ENCODE measurements around the gene LRG1. TPM values are rescaled to one million over a fixed set of nuclear protein-coding genes. Genes with fewer than 3 reads are reported as not detected.

The LRG1 gene
- total and polyA plus RNA-seq, 9 of the 15 experiments (the other 6 are each of a cell fraction or from before 2014, with no cell fraction given), result 1.5 to 11.9 (median 8.7) TPM

GRCh38 chr19:4583961-4584669 lies 44.3 kb upstream of the LRG1 start (continued):
- TF ChIP-seq CLOCK (CRISPR knock-in tag; IDR thresholded peaks at IDR 0.05; ENCODE audit: borderline replicate concordance), result no peak
- no peak for TF ChIP-seq EP400 (IDR thresholded peaks at IDR 0.05)
- no peak for TF ChIP-seq BRD9 (IDR thresholded peaks at IDR 0.05; ENCODE audit: low read depth, partially characterized antibody)
- no peak for TF ChIP-seq IRF1 (CRISPR knock-in tag; IDR thresholded peaks at IDR 0.05; ENCODE audit: borderline replicate concordance)
- TF ChIP-seq CBX1 (IDR thresholded peaks at IDR 0.05; ENCODE audit: low read depth), result peak; percentile 83
- no peak for TF ChIP-seq ZNF398 (CRISPR knock-in tag; IDR thresholded peaks at IDR 0.05)
- no peak for TF ChIP-seq BACH1 (tag; IDR thresholded peaks at IDR 0.05)
- TF ChIP-seq ID3 (CRISPR knock-in tag; IDR thresholded peaks at IDR 0.05), result no peak
- TF ChIP-seq ID3 (tag; IDR thresholded peaks at IDR 0.05), result no peak
- TF ChIP-seq MLLT1 (IDR thresholded peaks at IDR 0.05), result no peak
- no peak for TF ChIP-seq SMAD4 (CRISPR knock-in tag; conservative IDR thresholded peaks at IDR 0.05)
- no peak for TF ChIP-seq ZNF785 (CRISPR knock-in tag; IDR thresholded peaks at IDR 0.05)
- TF ChIP-seq SRSF9 (IDR thresholded peaks at IDR 0.05; ENCODE audit: borderline replicate concordance, low read depth, low read length), result no peak
- TF ChIP-seq SIN3B (IDR thresholded peaks at IDR 0.05; ENCODE audit: low read depth), result peak; percentile 16; the same call in 1 of the 2 replicates
- TF ChIP-seq ZMIZ1 (IDR thresholded peaks at IDR 0.05; ENCODE audit: low read depth in 2 of 2, low read length in 2 of 2), result no peak
- TF ChIP-seq CSDE1 (IDR thresholded peaks at IDR 0.05), result no peak
- no peak for TF ChIP-seq RNF2 (IDR thresholded peaks at IDR 0.05)
